Keratinocyte (primary cell): Measurements from ENCODE around the gene FAM161A. TPM values are rescaled to one million over a fixed set of nuclear protein-coding genes. Genes with fewer than 3 reads are reported as not detected.
"Not testable (repeated sequence)": the region's sequence is repeated elsewhere in the genome, so short reads cannot be mapped to it uniquely, and the experiment has no call there.

Source experiments
- DNase-seq: peaks from one replicate; pipeline ENCODE4 v3.0.0-alpha.2; 2011; ENCODE audit warnings: low read depth, missing footprints, low spot score
- FAIRE-seq: peaks from 2 replicates; lab custom pipeline; 2011; peaks lifted over from hg19 to GRCh38; lab: Jason Lieb, UNC
- H2AFZ ChIP-seq: 2 replicates; pipeline ENCODE4 v1.6.0; 2012; ENCODE audit warnings: low read length, control low read depth, inconsistent platforms; ENCODE audit not compliant: control insufficient read depth
- H3K27ac ChIP-seq: 2 replicates; pipeline ENCODE4 v1.5.1; 2011; ENCODE audit warnings: low read length; ENCODE audit not compliant: control insufficient read depth, insufficient read depth
- H3K27me3 ChIP-seq: 3 replicates; pipeline ENCODE4 v1.6.0; 2011; ENCODE audit warnings: low read length; ENCODE audit not compliant: control insufficient read depth, insufficient read depth; ENCODE audit errors: extremely low read depth
- H3K36me3 ChIP-seq, 2 experiments: 2 replicates in 1 of 2; 3 replicates in 1 of 2; pipeline ENCODE4 v1.5.1; 2011; ENCODE audit warnings: low read length in 2 of 2, mild to moderate bottlenecking in 1 of 2; ENCODE audit not compliant: control insufficient read depth in 2 of 2, insufficient read depth in 2 of 2; ENCODE audit errors: extremely low read depth in 1 of 2
- H3K4me1 ChIP-seq: 3 replicates; pipeline ENCODE4 v1.5.1; 2011; ENCODE audit warnings: low read length; ENCODE audit not compliant: control insufficient read depth, insufficient read depth; ENCODE audit errors: extremely low read depth
- H3K4me2 ChIP-seq: 3 replicates; pipeline ENCODE4 v1.6.0; 2011; ENCODE audit warnings: low read depth, low read length; ENCODE audit not compliant: control insufficient read depth, insufficient read depth; ENCODE audit errors: extremely low read depth
- H3K4me3 ChIP-seq, 3 experiments: fragments of 200-600 bp in 1 of 3; sonication (generic) in 1 of 3; 2 replicates in 2 of 3; 3 replicates in 1 of 3; pipeline ENCODE4 v1.5.1; 2011 to 2016; ENCODE audit warnings: low read length in 3 of 3, mild to moderate bottlenecking in 3 of 3, control low read depth in 2 of 3, inconsistent platforms in 1 of 3, low read depth in 1 of 3, mixed read lengths in 1 of 3, mixed run types in 1 of 3, moderate library complexity in 1 of 3; ENCODE audit not compliant: control insufficient read depth in 2 of 3, insufficient read depth in 2 of 3; ENCODE audit errors: extremely low read depth in 1 of 3
- H3K79me2 ChIP-seq: 2 replicates; pipeline ENCODE4 v1.6.0; 2012; ENCODE audit warnings: low read length; ENCODE audit not compliant: control insufficient read depth, insufficient read depth
- H3K9ac ChIP-seq: 3 replicates; pipeline ENCODE4 v1.6.0; 2011; ENCODE audit warnings: low read length; ENCODE audit not compliant: control insufficient read depth, insufficient read depth; ENCODE audit errors: extremely low read depth
- H3K9me1 ChIP-seq: 3 replicates; pipeline ENCODE4 v1.6.0; 2011; ENCODE audit warnings: low read length; ENCODE audit not compliant: control insufficient read depth, insufficient read depth; ENCODE audit errors: extremely low read depth
- H3K9me3 ChIP-seq: 2 replicates; pipeline ENCODE4 v1.5.1; 2012; ENCODE audit warnings: low read depth, low read length; ENCODE audit not compliant: control insufficient read depth
- H4K20me1 ChIP-seq: 3 replicates; pipeline ENCODE4 v1.6.0; 2011; ENCODE audit warnings: low read length; ENCODE audit not compliant: control insufficient read depth, insufficient read depth; ENCODE audit errors: extremely low read depth
- EZH2 ChIP-seq: IDR thresholded peaks from one replicate; pipeline ENCODE4 v1.6.1; 2012; ENCODE audit warnings: inconsistent platforms, mild to moderate bottlenecking, low read length, moderate library complexity
- dilution Hi-C: fragments of 300-500 bp; cut with MboI; formaldehyde crosslinking; loops from one replicate; pipeline ENCODE4 v1.7.0; 2020; ENCODE audit warnings: low sequenced_read_pairs; ENCODE audit not compliant: extremely low pct_ligation_motif_present
- polyA plus RNA-seq, 5 experiments: library from polyadenylated mRNA; depleted of rRNA in 3 of 5; stranded (reverse) in 3 of 5; stranded (forward) in 1 of 5; unstranded in 1 of 5; fragments of >200 nt; gene quantifications; 1 replicate in 1 of 5; 2 replicates in 3 of 5; 3 replicates in 1 of 5; pipeline versions ENCODE4 v1.2.1 to v1.2.3, GENCODE V29; 2011 to 2012; ENCODE audit warnings: missing spikeins in 2 of 5, low read depth in 1 of 5, low replicate concordance in 1 of 5
- TF ChIP-seq, protein P1 (sequence below), 3 experiments: IDR thresholded peaks in 1 of 3; conservative IDR thresholded peaks in 1 of 3; optimal IDR thresholded peaks in 1 of 3; 2 replicates in 2 of 3; 3 replicates in 1 of 3; pipeline versions ENCODE3 to v1.5.1; 2011; ENCODE audit warnings: low read length in 3 of 3, mild to moderate bottlenecking in 3 of 3, moderate library complexity in 2 of 3, control low read depth in 1 of 3, inconsistent platforms in 1 of 3; ENCODE audit not compliant: insufficient read depth in 2 of 3; ENCODE audit errors: extremely low read depth in 1 of 3

The FAM161A gene
- polyA plus RNA-seq, 1 donor (not counting 4 experiments of a cell fraction or from before 2014, with no cell fraction given) = 2.1 TPM

DNA sequence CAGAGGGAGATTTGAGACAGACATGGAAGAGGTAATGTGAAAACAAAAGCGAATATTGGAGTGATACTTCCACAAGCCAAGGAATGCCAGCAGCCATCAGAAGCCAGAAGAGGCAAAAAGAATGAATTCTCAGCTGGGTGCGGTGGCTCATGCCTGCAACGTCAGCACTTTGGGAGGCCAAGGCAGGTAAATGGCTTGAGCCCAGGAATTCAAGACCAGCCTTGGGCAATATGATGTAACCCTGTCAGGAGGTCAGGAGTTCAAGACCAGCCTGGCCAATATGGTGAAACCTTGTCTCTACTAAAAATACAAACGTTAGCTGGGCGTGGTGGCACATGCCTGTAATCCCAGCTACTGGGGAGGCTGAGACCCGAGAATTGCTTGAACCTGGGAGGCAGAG lies 54.8 kb downstream of the FAM161A start:
- no peaks in the 10 kb centered on the region for H3K27me3 ChIP-seq
- H3K79me2 ChIP-seq = no peaks in the 10 kb centered on the region
- no peak overlapping the region for H3K27ac ChIP-seq
- FAIRE-seq (no peak), DNase-seq (no peak)
- H3K9me3 ChIP-seq = no peaks in the 10 kb centered on the region
- no peaks in the 10 kb centered on the region for H3K4me1 ChIP-seq
- no peak overlapping the region for H2AFZ ChIP-seq
- no peaks in the 10 kb centered on the region for H4K20me1 ChIP-seq
- no peak overlapping the region for H3K4me2 ChIP-seq
- H3K9ac ChIP-seq = no peak overlapping the region
- TF ChIP-seq, protein P1, sequence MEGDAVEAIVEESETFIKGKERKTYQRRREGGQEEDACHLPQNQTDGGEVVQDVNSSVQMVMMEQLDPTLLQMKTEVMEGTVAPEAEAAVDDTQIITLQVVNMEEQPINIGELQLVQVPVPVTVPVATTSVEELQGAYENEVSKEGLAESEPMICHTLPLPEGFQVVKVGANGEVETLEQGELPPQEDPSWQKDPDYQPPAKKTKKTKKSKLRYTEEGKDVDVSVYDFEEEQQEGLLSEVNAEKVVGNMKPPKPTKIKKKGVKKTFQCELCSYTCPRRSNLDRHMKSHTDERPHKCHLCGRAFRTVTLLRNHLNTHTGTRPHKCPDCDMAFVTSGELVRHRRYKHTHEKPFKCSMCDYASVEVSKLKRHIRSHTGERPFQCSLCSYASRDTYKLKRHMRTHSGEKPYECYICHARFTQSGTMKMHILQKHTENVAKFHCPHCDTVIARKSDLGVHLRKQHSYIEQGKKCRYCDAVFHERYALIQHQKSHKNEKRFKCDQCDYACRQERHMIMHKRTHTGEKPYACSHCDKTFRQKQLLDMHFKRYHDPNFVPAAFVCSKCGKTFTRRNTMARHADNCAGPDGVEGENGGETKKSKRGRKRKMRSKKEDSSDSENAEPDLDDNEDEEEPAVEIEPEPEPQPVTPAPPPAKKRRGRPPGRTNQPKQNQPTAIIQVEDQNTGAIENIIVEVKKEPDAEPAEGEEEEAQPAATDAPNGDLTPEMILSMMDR (optimal IDR thresholded peaks at IDR 0.05 in 1 of 3, IDR thresholded peaks at IDR 0.05 in 1 of 3, conservative IDR thresholded peaks at IDR 0.05 in 1 of 3; ENCODE audit: extremely low read depth in 1 of 3, insufficient read depth in 2 of 3, low read length in 3 of 3) = no peak
- no peak for TF ChIP-seq EZH2
- no peak overlapping the region for H3K4me3 ChIP-seq
- dilution Hi-C loops = no loop called here
- H3K36me3 ChIP-seq = no peaks in the 10 kb centered on the region
- no peaks in the 10 kb centered on the region for H3K9me1 ChIP-seq

DNA sequence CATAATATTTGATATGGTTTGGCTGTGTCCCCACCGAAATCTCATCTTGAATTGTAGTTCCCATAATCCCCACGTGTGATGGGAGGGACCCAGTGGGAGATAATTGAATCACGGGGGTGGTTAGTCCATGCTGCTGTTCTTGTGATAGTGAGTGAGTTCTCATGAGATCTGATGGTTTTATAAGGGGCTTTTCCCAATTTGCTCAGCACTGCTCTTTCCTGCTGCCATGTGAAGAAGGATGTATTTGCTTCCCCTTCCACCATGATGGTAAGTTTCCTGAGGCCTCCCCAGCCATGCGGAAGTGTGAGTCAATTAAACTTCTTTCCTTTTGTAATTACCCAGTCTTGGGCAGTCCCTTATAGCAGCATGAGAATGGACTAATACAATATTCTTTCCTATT lies 56.4 kb downstream of the FAM161A start:
- H3K4me1 ChIP-seq, H3K4me3 ChIP-seq, H2AFZ ChIP-seq, H3K9ac ChIP-seq, FAIRE-seq, dilution Hi-C loops, H3K9me1 ChIP-seq, DNase-seq, H3K4me2 ChIP-seq, H3K36me3 ChIP-seq, H3K27me3 ChIP-seq, H3K9me3 ChIP-seq, H3K79me2 ChIP-seq, H4K20me1 ChIP-seq, H3K27ac ChIP-seq: not testable (repeated sequence)

DNA sequence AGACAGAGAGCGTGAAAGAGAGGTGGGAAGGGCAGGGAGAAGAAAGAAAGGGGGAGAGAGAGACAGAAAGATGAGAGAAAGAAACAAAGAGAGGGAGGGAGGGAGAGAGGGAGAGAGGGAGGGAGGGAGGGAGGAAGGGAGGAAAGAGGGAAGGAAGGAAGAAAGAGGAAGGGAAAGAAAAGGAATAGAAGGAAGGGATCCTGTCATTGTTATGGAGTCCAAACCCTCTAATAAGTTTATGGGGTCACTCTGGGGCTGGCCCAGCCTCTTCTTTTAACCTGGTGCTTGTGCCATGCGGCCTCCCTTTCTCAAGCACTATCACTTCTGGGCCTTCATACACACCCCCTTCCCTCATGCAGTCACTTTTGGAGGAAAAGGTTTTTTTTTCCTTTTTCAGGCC lies 58.5 kb downstream of the FAM161A start:
- no peak for TF ChIP-seq EZH2
- TF ChIP-seq, protein P1 (optimal IDR thresholded peaks at IDR 0.05 in 1 of 3, IDR thresholded peaks at IDR 0.05 in 1 of 3, conservative IDR thresholded peaks at IDR 0.05 in 1 of 3; ENCODE audit: extremely low read depth in 1 of 3, insufficient read depth in 2 of 3, low read length in 3 of 3) = no peak
- no peaks in the 10 kb centered on the region for H3K9me1 ChIP-seq
- H3K27ac ChIP-seq = no peak overlapping the region
- H3K79me2 ChIP-seq = no peaks in the 10 kb centered on the region
- no peaks in the 10 kb centered on the region for H3K36me3 ChIP-seq
- no peaks in the 10 kb centered on the region for H3K27me3 ChIP-seq
- FAIRE-seq (no peak), DNase-seq (no peak)
- dilution Hi-C loops = no loop called here
- no peak overlapping the region for H3K4me3 ChIP-seq
- H3K9me3 ChIP-seq = no peaks in the 10 kb centered on the region
- H4K20me1 ChIP-seq = no peaks in the 10 kb centered on the region
- no peaks in the 10 kb centered on the region for H3K4me1 ChIP-seq
- H3K4me2 ChIP-seq = no peak overlapping the region
- H2AFZ ChIP-seq = no peak overlapping the region
- no peak overlapping the region for H3K9ac ChIP-seq
